A673 (cell line): ENCODE results near the gene CINP. TPM values are rescaled to one million over a fixed set of nuclear protein-coding genes. Genes with fewer than 3 reads are reported as not detected.

ENCODE experiments used
- BruUV-seq: library from RNA; stranded (reverse); fragments of 400-500 nt; replicated peaks from 2 replicates; lab custom pipeline; 2021; lab: Mats Ljungman, UMichigan
- CTCF ChIA-PET: fragments of 300-600 bp; sonication (Branson Sonifier 250); formaldehyde crosslinking; loops from one replicate; lab custom pipeline; 2022; ENCODE audit warnings: antibody characterized with exemption; lab: Charles Lee
- POLR2A ChIA-PET: fragments of 300-600 bp; sonication (Branson Sonifier 250); formaldehyde crosslinking; loops from one replicate; lab custom pipeline; 2022; ENCODE audit warnings: antibody characterized with exemption; ENCODE audit not compliant: low non-redundant PET; lab: Charles Lee
- DNase-seq: peaks from one replicate; pipeline ENCODE4 v3.0.0-alpha.2; 2015; ENCODE audit warnings: low spot score
- H3K27ac ChIP-seq: fragments of 200-600 bp; sonication (generic); 2 replicates; pipeline ENCODE4 v1.5.1; 2016; ENCODE audit warnings: mixed run types, low read depth, mild to moderate bottlenecking, mixed read lengths, antibody characterized with exemption, low read length; ENCODE audit not compliant: poor library complexity, severe bottlenecking
- H3K27me3 ChIP-seq: fragments of 200-600 bp; sonication (generic); replicated peaks from 2 replicates; pipeline ENCODE4 v1.6.1; 2017; ENCODE audit warnings: mixed run types, low read depth, mild to moderate bottlenecking, mixed read lengths, antibody characterized with exemption, low read length; ENCODE audit not compliant: insufficient read depth, poor library complexity
- H3K36me3 ChIP-seq: fragments of 200-600 bp; sonication (generic); 2 replicates; pipeline ENCODE4 v1.6.1; 2016; ENCODE audit warnings: mixed run types, mild to moderate bottlenecking, mixed read lengths, antibody characterized with exemption, low read length; ENCODE audit not compliant: insufficient read depth, poor library complexity, severe bottlenecking
- H3K4me1 ChIP-seq: fragments of 200-600 bp; sonication (generic); 2 replicates; pipeline ENCODE4 v1.6.1; 2017; ENCODE audit warnings: mixed run types, mild to moderate bottlenecking, mixed read lengths, antibody characterized with exemption, low read length; ENCODE audit not compliant: insufficient read depth, poor library complexity, severe bottlenecking
- H3K4me3 ChIP-seq: fragments of 200-600 bp; sonication (generic); 2 replicates; pipeline ENCODE4 v1.5.1; 2016; ENCODE audit warnings: low read depth, mixed run types, mild to moderate bottlenecking, mixed read lengths, low read length; ENCODE audit not compliant: poor library complexity, severe bottlenecking
- H3K9me3 ChIP-seq: fragments of 200-600 bp; sonication (generic); 2 replicates; pipeline ENCODE4 v1.6.1; 2016; ENCODE audit warnings: mixed run types, low read depth, mild to moderate bottlenecking, mixed read lengths, antibody characterized with exemption, low read length; ENCODE audit not compliant: poor library complexity, severe bottlenecking
- CTCF ChIP-seq: fragments of 300-800, 200-600 bp; sonication (generic); conservative IDR thresholded peaks from 2 replicates; pipeline ENCODE4 v1.5.1; 2017; ENCODE audit warnings: low read depth, mild to moderate bottlenecking, antibody characterized with exemption, low read length, moderate library complexity, mixed read lengths
- EZH2 ChIP-seq: fragments of 200-600 bp; sonication (generic); IDR thresholded peaks from 2 replicates; pipeline ENCODE4 v1.6.1; 2017; ENCODE audit warnings: borderline replicate concordance, low read depth, mild to moderate bottlenecking, mixed read lengths, antibody characterized with exemption, low read length; ENCODE audit not compliant: poor library complexity, severe bottlenecking
- intact Hi-C: fragments of 100-400 bp; cut with micrococcal nuclease; formaldehyde crosslinking; loops from one replicate; pipeline ENCODE4 v1.10.0; 2022; ENCODE audit not compliant: unreplicated experiment
- total RNA-seq: library from RNA; stranded (reverse); gene quantifications from 2 replicates; pipeline ENCODE4 v1.2.3, GENCODE V29; 2021

The CINP gene
- total RNA-seq, 1 experiment from 2014 or later: 46.6 TPM

GRCh38 chr14:102323102-102323501 lies 39.6 kb downstream of the CINP start:
- no peak for TF ChIP-seq EZH2
- TF ChIP-seq CTCF: peak; percentile 67
- intact Hi-C loops: no loop called here
- peaks cover 12% of the 10 kb centered on the region for H3K4me1 ChIP-seq
- peak; percentile 86 for DNase-seq
- BruUV-seq: no TSS peak
- ChIA-PET CTCF (no interaction called here), POLR2A (no interaction called here)
- H3K4me3 ChIP-seq: no peak overlapping the region
- no peak overlapping the region for H3K27ac ChIP-seq
- no peaks in the 10 kb centered on the region for H3K36me3 ChIP-seq
- H3K27me3 ChIP-seq: no peaks in the 10 kb centered on the region
- H3K9me3 ChIP-seq: no peaks in the 10 kb centered on the region

- ChIA-PET POLR2A (no interaction called here), CTCF (interaction anchor here (0.5 kb wide), 1 partner anchor 260 kb away, joined by 5 read pairs; no protein-coding TSS in a partner anchor)
- Histone ChIP-seq H3K4me3 (no peak overlapping the region), H3K27me3 (no peaks in the 10 kb centered on the region), H3K9me3 (no peaks in the 10 kb centered on the region), H3K4me1 (peaks cover 21% of the 10 kb centered on the region), H3K36me3 (no peaks in the 10 kb centered on the region), H3K27ac (no peak overlapping the region)
- DNase-seq: no peak
- no TSS peak for BruUV-seq
- intact Hi-C loops: no loop called here
- TF ChIP-seq CTCF (no peak), EZH2 (no peak)
These were observed 41.0 kb downstream of the CINP start for GRCh38 chr14:102321456-102322422.

GRCh38 chr14:102320671-102321455 lies 41.8 kb downstream of the CINP start:
- BruUV-seq: TSS peak; percentile 63
- DNase-seq: no peak
- TF ChIP-seq CTCF: no peak
- no peak for TF ChIP-seq EZH2
- intact Hi-C loops: no loop called here
- Histone ChIP-seq H3K4me3 (peak overlapping the region; percentile 68), H3K4me1 (peaks cover 21% of the 10 kb centered on the region), H3K9me3 (no peaks in the 10 kb centered on the region), H3K36me3 (no peaks in the 10 kb centered on the region), H3K27ac (peak overlapping the region; percentile 79), H3K27me3 (no peaks in the 10 kb centered on the region)
- POLR2A ChIA-PET: interaction anchor here (0.6 kb wide), 1 partner anchor 325 kb away, joined by 11 read pairs; no protein-coding TSS in a partner anchor
- CTCF ChIA-PET: interaction anchor here (0.5 kb wide), 1 partner anchor 260 kb away, joined by 5 read pairs; no protein-coding TSS in a partner anchor
